Fibroblast of skin of abdomen (primary cell): ENCODE measurements around the gene ELFN2.

ENCODE experiments used
- DNase-seq: peaks from one replicate; pipeline ENCODE4 v3.0.0-alpha.2; 2013

The ELFN2 gene

DNA sequence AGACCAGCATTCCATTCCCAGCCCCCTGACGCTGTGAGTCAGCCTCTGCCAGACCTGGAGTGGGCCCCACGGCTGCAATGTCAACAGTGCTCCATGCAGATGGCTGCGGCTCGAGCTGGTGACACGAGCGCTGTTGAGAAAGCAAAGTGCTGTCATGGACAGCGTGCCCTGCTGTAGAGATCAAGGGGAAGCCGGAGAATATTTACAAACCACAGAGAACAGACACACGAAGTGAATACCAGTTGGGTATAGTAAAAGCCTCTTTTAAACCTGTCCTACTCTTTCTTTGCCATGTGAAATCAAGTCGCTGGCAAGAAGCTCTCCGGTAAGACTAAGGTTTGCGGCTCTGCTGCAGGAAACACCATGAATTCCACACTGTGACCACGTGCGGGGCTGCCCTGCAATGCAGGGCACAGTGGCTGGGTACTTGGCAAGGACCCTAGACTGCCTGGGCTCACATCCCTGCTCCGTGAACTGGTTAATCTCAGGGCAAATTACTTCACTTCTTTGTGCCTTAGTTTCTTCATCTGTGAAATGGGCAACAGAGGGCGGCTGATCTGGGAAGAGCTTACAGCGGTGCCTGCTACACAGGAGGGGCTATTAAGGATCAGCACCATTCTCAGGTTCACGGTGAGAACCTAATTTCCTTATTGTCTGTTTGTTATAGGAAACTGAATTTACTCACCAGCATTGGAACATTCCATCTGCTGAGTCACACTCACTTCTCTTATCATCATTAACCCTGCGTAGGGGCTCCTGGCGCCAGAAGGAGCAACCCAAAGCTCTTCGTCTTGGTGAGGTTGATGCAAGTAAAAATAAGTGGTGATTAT lies 27.8 kb upstream of the ELFN2 start:
- peak; percentile 82 for DNase-seq

DNA sequence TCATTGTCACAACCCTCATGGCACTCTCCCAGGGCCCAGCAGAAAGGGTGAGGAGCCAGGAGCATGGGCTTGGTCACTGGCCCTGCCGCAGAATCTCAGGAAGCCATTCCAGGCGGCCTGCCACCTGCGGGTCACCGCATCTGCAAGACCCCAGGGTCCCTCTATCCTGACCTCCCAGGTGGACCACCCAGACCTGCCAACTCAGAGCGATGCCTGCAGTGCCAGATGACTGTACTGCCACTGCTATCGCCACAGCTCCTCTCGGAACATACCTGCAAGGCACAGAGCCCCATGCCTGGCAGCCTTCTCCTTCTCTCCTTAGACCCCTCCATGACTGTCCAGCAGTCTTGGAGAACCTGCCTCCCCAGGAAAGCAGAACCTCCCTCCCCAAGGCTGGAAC lies 26.4 kb upstream of the ELFN2 start:
- DNase-seq = no peak

DNA sequence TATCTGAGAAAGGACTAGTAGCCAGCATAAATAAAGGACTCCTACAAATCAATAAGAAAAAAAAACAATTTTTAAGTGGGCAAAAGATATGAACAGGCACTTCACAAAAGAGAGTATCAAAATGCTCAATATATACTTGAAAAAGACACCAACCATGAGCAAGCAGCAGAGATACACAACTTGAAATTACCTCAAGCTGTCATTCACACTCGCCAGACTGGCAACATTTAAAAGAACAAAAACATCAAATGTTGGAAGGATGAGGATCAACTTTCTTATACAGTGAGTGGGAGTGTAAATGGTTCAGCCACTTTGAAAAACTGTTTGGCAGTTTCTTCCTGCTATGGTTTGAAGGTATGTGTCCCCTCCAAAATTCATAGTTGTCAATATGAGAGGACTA lies 23.9 kb upstream of the ELFN2 start:
- DNase-seq = no peak

DNA sequence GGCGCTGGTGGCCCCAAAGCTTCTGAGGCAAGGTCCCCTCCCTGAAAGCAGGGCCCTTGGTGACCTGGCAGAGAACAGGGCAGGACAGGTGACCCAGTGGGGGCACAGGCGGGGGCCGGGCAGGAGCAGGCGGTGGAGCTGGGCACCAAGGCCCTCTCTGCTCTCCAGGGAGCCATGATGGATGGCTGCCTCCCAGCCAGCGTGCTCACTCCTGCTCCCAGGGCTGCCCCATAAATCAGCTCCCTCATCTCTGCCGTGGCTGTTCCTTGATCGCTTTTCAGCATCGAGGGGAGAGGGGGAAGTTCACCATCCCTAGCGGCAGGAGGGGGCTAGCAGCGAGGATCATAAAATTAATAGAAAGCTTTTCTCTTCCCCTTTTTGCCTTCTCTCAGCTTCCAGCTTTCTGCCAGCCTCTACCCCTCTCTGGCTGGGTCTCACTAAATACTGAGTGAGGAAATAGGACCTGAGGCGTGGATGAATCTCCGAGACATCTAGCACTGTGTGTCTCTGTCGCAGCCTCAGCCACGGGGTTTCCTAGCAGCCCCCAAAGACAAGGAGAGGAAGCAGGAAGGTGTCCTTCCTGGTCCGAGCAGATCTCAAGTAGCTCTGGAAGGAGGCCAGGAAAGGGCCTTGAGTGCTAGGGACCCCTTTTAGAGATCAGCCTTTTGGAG lies 22.2 kb upstream of the ELFN2 start:
- no peak for DNase-seq

- DNase-seq = no peak
Observed at GRCh38 chr22:37448516-37449127, 21.3 kb upstream of the ELFN2 start.

DNA sequence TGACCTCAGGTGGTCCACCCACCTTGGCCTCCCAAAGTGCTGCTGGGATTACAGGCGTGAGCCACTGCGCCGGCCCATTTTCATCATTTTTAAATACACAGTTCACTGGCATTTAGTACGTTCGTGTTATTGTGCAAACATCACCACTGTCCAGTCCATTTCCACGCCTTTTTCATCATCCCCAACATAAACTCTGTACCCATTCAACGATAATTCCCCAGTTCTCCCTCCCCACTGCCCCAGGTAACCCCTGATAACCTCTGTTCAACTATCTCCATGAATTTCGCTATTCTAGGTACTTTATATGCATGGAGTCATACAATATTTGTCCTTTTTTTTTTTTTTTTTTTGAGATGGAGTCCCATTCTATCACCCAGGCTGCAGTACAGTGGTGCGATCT lies 18.2 kb upstream of the ELFN2 start:
- DNase-seq = no peak

DNA sequence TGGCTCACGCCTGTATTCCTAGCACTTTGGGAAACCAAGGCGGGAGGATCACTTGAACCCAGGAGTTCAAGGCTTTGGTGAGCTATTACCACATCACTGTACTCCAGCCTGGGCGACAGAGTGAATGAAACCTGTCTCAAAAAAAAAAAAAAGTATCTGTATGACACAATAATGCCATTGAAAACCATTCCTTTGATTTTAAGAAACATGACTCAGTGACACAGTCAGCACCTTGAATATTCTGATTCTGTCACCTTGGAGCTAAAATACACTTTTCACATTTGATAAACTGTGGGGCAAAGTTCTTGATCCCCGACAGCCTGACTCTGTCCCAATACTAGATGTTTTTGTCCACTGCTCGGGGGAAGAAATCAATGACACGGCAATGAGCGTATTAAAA lies 16.7 kb upstream of the ELFN2 start:
- DNase-seq = no peak

DNA sequence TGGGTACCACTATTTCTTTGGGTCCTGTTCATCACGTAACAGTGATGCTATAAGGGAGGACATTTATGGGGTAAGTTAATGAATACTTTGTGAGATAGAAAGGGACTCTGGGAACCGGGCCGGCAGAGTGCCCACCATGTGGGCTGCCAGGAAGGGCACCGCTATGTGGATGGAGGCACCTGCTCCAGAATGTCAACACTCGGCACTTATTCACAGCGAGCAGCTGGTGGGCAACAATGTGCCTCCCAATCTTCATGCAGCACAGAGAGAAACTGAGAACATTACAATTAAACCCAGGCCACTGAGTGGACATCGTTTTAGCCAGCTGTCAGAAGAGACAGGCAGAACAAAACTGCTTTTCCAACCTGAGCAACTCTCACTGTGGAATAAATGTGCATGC lies 15.8 kb upstream of the ELFN2 start:
- no peak for DNase-seq

- peak; percentile 25 for DNase-seq
Observed at GRCh38 chr22:37442537-37442936, 15.3 kb upstream of the ELFN2 start.

GRCh38 chr22:37442135-37442534 lies 14.9 kb upstream of the ELFN2 start:
- no peak for DNase-seq

DNA sequence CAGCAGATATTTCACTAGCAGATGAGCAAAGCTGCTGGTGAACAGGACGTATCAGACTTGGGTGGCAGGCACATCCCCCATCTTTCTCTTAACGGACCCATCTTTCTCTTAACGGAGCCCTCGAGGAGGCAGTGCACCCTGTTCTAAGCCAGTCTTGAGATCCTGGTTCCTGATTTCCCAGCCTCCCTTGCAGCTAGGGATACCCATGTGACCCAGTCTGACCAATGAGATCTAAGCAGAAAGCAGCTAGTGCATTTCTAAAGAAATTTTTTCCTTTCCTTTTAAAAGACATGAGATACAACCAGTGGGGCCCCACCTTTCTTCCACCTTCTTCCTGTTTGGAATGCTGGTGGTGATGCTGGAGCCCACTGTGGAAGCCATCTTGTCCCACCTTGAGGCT lies 13.6 kb upstream of the ELFN2 start:
- DNase-seq = no peak

- no peak for DNase-seq
Observed at GRCh38 chr22:37439347-37439746, 12.1 kb upstream of the ELFN2 start.

GRCh38 chr22:37435970-37436603 lies 8.8 kb upstream of the ELFN2 start:
- DNase-seq = no peak

GRCh38 chr22:37433786-37434185 lies 6.5 kb upstream of the ELFN2 start:
- no peak for DNase-seq

DNA sequence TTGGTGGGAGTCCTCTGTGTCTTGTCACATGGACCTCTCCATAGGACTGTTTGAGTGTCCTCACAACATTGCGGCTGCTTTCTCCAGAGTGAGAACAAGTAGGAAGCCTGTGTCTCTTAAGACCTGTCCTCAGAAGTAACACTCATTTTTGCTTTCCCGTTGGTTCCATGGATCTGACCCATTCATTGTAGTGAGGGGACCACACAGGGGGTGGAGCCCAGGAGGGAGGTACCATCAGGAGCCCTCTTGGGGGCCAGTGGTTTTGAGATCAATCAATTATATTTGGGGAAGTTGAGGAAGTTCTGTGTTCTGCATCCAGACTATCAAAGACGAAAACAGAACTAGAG lies 5.4 kb upstream of the ELFN2 start:
- no peak for DNase-seq

GRCh38 chr22:37431801-37432707 lies 4.8 kb upstream of the ELFN2 start:
- DNase-seq = peak; percentile 100

DNA sequence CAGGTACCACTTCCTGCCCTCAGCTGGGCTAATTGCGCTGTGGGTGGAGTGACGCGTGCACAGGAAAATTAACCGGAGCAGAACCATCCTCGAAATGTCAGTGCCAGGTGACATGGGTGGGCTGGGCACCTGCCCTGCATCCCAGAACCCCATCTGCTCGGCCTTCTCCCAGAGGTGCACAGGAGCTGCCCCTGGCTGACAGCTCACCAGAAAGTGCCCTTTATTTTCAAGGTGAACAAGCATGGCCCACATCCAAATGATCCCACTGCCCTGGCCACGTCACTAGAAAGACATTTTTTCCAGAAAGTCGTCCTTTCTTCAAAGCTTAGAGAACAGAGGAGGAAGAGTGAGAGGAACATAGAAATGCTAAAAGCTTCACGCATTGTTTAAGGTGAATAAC lies 4.1 kb upstream of the ELFN2 start:
- peak; percentile 26 for DNase-seq

GRCh38 chr22:37430941-37431340 lies 3.7 kb upstream of the ELFN2 start:
- DNase-seq = no peak

- DNase-seq = peak; percentile 53
Observed at GRCh38 chr22:37428649-37429586, 1.6 kb upstream of the ELFN2 start.

DNA sequence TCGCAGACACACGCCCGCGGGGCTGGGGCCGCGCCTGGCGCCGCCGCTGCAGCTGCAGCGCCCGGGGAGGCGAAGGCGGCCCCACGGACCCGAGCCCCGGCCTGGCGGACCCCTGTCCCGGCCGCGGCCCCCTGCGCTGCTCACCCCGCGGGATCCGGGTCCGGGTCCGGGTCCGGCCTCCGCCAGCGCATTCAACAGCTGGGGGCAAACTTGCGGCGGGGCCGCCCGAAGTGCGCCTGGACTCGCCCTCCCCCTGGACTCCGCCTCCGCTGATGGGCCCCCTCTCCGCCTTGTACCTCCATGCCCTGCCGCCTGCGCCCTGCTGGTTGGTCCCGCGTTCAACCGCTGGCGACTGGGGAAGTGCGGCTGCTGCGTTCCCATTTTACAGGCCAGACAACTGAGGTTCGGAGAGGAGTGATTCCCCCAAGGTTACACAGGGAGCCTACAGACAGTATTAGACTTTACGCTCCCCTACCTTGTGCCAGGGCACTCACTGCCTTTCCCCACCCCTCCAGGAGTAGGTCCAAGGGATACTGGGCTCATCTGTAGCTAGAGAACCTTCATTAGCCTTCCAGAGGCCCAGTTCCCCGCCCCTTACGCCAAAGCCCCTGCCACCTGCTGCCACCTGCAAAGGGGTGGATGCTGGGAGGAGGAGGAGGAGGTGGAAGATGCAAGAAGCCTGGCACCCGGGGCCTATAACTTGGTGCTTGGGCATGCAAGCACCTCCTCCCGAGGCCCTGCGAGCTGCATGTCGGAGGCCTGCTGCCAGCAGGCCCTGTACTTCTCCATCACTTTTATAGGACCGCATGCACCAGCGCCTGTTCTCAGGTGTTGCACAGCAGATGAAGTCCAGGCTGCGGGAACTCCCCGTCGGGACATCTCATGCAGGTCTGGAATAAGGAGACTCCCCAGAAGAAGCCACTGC lies 694 bp upstream of the ELFN2 start:
- no peak for DNase-seq
